Measurements from ENCODE around the gene TNIP3.
"Not testable (repeated sequence)": the region's sequence is repeated elsewhere in the genome, so short reads cannot be mapped to it uniquely, and the experiment has no call there.

The TNIP3 gene

GRCh38 chr4:121177246-121178137 lies 13.4 kb upstream of the TNIP3 start:
- no peak for DNase-seq (ENCODE audit: low read depth in 2 of 2)

GRCh38 chr4:121176082-121176934 lies 12.2 kb upstream of the TNIP3 start:
- DNase-seq (ENCODE audit: low read depth in 2 of 2): no peak

DNA sequence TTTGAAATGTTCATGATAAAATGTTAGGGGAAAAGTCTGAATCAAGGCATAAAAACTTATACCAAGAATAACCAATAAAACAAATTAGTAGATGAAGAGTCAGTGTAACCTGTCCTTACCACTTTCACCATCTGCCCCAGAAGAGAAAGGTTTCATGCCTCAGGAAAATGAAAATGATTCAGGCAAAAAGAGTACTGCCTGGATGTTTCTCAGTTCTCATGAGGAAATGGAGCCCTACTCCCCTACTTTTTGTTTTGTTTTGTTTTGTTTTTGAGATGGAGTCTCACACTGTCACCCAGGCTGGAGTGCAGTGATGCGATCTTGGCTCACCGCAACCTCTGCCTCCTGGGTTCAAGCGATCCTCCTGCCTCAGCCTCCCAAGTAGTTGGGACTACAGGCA lies 7.4 kb upstream of the TNIP3 start:
- not testable (repeated sequence) for DNase-seq (ENCODE audit: low read depth in 2 of 2)

GRCh38 chr4:121168446-121169281 lies 4.5 kb upstream of the TNIP3 start:
- no peak for DNase-seq (ENCODE audit: low read depth in 2 of 2)

GRCh38 chr4:121166976-121167375 lies 2.9 kb upstream of the TNIP3 start:
- DNase-seq (ENCODE audit: low read depth in 2 of 2): no peak

- no peak for DNase-seq (ENCODE audit: low read depth in 2 of 2)
Observed at GRCh38 chr4:121165206-121165605, 1.1 kb upstream of the TNIP3 start.

- no peak for DNase-seq (ENCODE audit: low read depth in 2 of 2)
Observed at GRCh38 chr4:121156822-121157769, 7.0 kb downstream of the TNIP3 start.

- no peak for DNase-seq (ENCODE audit: low read depth in 2 of 2)
Observed at GRCh38 chr4:121155893-121156292, 8.2 kb downstream of the TNIP3 start.

- no peak for DNase-seq (ENCODE audit: low read depth in 2 of 2)
Observed at GRCh38 chr4:121154103-121154515, 10.0 kb downstream of the TNIP3 start.

DNA sequence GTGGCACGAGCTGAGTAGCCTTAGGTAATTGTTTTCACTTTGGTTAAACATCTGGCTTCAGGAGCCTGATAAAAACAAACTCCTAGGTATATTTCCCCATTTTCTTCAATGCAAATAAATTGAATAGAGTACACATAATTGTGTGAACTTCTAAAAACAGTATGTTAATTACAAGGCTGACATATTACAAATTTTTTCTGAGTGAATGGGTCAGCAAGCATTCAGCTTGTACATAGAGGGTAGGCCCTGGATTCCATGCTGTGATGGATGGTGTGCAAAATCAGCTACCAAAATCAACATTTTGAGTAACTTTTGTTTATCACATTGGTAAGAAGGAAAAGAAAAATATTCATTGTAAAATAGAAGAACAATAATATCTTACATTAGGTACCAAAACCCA lies 12.2 kb downstream of the TNIP3 start:
- DNase-seq (ENCODE audit: low read depth in 2 of 2): no peak

GRCh38 chr4:121150486-121150885 lies 13.6 kb downstream of the TNIP3 start:
- no peak for DNase-seq (ENCODE audit: low read depth in 2 of 2)

GRCh38 chr4:121150003-121150402 lies 14.1 kb downstream of the TNIP3 start:
- DNase-seq (ENCODE audit: low read depth in 2 of 2): no peak

- DNase-seq (ENCODE audit: low read depth in 2 of 2): no peak
Observed at GRCh38 chr4:121148621-121149020, 15.5 kb downstream of the TNIP3 start.

DNA sequence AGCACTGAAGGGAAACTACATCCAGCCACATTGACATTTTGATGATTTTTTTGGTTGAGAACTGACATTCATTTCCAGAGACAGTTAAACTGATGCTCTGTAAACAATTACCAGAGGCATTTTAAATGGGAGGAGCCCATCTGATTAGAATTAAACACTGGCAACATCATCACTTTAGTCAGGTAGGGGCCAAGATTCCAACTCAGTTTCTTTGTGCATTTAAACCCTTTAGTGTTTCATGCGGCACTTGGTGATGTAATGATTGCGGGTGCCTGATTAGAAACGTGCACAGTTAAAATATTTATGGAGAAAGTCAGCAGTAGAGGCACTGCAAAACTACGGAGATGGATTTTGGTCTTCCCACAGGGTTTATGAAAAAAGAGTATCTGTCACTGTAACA lies 16.1 kb downstream of the TNIP3 start:
- no peak for DNase-seq (ENCODE audit: low read depth in 2 of 2)

GRCh38 chr4:121146530-121146929 lies 17.6 kb downstream of the TNIP3 start:
- DNase-seq (ENCODE audit: low read depth in 2 of 2): no peak

DNA sequence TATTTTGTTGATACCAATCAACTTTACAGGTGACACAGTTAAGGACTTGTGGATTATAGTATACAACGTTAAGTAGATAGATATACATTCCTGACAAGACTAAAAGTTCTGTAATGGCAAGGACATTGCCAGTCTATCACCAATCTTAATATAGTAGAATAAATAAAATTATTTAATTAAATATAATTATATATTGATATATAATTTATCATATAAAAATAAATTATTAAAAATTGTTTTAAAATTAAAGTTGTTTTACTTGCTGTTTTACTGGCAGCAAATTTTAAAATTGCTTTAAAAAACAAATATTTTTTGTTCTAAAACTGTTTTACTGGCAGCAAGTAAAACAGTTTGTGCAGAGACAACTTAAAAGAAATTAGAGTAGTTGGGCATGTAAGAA lies 18.7 kb downstream of the TNIP3 start:
- DNase-seq (ENCODE audit: low read depth in 2 of 2): no peak

DNA sequence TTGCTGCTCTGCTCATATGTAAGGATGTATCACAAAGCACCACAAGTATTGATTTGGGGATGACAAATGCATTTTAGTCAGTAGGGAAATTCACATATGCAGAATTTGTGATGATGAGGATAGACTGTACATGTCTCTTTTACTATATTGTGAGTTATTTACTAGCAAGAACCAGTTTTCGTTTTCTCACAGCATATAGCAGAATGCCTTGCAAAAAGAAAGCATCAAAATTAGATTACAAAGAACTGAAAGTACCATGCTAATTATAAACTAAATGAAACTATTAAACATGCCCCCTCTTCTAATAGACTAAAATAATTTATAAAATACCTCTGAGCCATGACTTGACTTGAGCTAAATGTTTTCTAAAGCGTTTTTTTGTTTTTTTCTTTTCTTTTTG lies 20.1 kb downstream of the TNIP3 start:
- no peak for DNase-seq (ENCODE audit: low read depth in 2 of 2)

DNA sequence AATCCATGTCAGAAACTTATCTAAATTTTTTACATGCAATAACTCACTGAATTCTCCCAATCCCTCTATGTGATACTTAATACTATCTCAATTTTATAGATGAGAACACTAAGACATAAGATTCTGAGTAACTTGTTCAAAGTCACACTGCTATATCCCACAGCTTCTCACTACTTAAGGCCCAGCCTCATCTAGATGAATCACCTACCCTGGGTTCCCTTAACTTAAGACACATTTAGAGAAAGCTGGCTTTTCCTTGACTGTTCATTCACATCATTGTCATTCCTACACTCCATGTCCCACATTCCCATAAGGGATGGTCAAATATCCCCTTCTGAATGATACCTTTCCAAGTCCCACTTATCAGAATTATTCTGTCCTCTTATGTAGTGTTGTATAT lies 21.0 kb downstream of the TNIP3 start:
- no peak for DNase-seq (ENCODE audit: low read depth in 2 of 2)

DNA sequence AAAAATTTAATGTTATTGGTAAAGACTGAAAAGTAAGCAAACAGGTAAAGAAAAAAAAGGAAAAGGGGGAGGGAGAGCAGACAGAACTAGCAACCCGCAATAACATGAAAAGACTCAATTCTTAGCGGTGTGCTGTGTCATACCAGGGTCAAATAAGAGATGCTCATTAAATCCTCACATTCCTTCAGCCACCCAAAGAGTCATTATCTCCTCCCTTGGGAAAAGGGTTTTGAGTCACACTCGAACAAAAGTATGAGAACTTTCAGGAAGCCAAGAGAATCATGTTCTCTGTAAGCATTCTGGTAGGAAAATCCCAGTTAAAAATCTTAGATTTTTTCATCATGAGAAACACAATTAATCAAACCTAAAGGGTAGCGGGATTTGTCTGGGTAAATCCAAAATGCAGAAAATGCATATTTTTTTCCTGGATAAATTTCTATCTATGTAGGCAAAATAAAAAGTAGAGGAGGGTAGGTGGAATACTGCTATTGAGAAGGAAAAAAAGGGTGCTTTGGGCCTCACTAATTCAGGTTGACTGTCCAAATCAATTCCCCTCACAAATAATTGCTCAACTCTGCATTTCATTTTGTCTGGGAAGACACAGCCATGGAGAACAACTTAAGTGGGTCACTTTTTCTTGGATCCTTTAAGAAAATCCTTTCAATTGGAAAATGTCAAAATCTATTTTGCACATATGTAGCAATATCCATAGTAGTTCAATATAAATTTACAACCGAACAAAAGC lies 23.2 kb downstream of the TNIP3 start:
- no peak for DNase-seq (ENCODE audit: low read depth in 2 of 2)

All from stimulated activated CD8-positive, alpha-beta memory T cell treated with anti-CD3 and anti-CD28 coated beads, Interleukin-7, amount 100 ng/mL, for 1 hour (primary cell).